GM18526 (cell line): ENCODE data around the gene ZBTB20.

ENCODE experiments used
- POLR2A ChIP-seq: IDR thresholded peaks from 3 replicates; pipeline ENCODE4 v1.6.1; 2011; ENCODE audit not compliant: insufficient read length; ENCODE audit errors: extremely low read depth

Gene ZBTB20

DNA sequence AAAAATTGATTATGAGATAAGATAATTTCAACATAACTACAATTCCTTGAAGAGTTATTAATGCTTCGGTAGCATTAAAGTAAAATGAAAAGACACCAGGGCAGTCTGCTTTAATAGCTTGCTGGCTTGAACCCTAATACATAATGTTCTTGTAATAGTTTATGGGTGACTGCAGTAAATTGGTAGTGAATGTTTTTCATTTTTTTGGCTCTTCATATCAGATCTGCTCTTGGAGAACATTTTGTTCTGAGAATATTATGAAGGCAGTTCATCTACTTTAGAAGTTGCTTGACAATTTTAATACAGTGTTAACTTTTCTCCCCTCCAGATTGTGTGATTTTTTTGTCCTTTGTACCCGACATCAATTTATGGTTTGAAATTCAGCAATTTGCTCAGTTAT, 128.4 kb downstream of the ZBTB20 start:
- TF ChIP-seq POLR2A = no peak

DNA sequence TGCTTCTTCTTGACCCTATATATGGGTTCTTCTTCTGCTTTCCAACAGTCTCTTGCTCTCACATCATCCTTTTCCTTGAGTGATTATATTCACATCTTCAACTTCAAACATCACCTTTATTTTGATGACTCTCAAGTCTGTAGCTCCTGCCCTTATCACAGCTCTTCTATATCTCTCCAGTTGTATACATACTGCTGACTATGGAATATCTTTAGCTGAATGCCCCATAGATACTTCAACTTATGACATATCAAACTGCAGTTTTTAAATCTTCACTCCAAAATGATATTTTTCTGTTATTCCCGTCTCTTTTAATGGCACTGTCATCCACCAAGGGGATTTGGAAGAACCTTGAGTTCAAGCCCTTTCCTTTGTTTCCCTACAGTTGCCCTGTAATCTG, 139.1 kb downstream of the ZBTB20 start:
- TF ChIP-seq POLR2A = no peak

DNA sequence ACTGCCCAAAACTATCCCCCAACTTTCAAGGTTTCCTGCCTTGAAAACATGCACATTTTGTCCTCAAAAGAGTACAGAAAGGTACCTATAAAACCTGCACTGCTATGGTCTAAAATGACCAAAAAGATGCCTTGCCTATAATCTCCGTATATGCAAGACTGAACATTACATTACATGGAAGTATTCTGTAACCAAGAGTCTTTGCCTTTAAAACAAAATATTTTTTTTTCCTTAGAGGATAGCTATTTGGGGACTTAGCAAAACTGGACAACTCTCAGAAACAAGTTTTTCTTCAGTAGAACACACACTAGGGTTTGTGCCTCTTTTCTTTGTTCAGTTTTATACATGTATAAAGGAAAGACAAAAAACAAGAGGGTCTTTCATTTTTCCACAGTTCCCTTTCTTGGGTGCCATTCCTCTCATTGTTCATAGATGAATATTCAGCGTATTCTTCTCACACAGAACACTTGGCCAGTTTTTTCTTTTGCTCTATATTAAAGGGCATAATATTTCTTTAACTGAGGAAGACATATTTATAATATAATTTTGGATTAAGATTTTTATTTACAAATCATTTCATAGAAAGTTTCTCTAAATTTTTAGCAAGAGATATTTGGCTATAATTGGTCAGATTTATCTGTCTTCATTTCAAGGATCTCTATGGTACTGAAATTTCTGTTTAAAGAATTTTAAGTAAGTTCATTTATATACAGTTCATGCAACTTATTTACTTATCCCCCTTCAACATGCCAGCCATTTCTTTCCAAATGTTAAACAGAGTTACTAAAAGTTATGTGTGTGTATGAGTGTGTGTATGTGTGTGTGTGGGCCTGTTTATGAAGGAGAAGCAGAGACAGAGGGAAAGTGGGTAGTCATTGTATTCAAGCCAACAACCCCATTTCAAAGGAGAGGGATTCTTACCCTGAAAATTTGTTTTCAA, 142.6 kb downstream of the ZBTB20 start:
- TF ChIP-seq POLR2A = no peak

DNA sequence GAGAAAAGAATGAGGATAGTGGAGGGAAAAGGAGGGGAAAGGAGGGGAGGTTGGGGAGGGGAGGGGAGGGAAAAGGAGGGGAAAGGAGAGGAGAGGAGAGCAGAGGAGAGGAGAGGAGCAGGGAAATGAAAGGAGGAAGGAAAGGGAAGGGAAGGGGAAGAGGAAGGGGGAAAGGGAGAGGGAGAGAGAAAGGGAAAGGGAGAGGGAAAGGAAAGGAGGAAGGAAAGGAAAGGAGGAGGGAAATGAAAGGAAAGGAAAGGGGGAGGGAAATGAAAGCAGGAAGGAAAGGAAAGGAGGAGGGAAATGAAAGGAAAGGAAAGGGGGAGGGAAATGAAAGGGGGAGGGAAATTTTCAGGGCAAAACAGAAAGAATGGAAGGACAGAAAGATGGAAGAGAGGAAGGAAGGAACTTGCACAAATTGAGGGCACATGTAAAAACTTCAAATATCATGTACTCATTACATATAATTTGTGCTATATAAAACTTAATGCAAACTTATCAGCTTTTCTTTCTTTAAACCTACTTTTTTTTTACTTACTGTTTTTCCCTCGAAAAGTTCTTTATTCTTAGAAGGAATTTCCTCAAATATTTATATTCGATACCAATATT, 148.0 kb downstream of the ZBTB20 start:
- no peak for TF ChIP-seq POLR2A

DNA sequence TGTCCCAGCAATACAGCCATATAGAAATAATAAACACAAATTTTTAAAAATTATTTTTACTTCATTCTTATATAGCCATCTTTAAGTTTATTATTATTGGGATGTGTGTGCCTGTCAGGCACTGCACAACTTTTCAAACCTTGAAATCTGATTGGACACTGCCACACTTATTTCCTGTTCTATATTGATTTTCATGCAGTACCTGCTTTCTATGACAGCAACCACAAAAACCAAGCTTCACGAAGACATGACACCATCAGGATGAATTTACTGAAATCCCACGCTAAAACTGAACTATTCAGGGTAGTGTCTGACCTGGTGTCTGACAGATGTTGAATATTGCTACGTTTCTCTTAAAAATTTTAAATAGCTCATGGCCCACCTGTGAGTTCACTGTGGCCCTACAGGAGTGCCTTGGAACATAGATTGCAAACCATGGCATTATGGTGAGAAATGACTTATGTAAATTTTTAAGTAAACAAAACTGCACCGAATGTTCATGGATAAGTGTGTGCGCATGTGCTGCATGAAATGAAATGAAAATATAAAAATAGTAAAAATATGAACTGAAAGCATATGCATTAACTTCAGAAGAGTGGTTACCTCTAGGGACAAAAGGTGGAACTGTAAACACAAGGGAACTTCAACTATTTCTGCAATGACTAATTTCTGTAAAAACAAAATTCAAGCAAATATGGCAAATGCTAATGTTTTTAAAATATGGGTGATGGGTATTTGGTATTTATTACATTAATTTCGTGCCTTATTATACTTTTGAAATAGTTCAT, 152.3 kb downstream of the ZBTB20 start:
- no peak for TF ChIP-seq POLR2A

DNA sequence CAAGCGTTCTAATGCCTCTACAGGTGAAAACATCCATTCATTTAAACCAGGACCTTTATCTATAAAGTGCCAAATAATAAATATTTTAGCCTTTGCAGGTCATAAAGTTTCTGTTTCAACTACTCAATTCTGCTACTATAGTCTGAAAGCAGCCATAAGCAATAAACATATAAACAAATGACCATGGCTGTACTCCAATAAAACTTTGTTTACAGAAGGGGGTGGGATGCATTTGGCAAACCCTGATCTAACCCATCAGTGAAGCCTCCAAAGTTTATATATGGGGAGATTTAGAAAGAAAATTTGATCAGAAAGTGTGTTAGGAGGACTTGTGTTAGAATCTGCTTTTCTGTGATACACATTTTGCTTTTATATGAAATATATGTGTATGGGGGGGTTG, 161.3 kb downstream of the ZBTB20 start:
- no peak for TF ChIP-seq POLR2A

DNA sequence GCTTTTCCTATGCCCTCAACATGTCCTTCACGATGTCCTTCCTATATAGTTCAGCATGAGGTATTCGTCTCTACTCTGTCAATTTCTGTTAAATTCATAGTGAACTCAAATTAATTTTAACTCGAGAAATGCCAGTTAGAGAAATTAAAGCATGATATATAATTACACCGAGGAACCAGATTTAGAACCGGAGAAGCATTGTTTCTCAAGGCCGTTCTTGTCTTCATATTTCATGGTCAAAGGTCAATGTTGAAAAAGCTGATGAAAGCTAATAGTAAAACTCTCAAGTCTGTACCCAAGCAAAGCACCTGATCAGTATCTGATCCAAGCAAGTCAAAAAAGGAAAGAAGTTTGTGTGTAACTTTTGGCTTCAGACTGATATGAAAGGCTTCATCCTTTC, 163.8 kb downstream of the ZBTB20 start:
- TF ChIP-seq POLR2A = no peak

DNA sequence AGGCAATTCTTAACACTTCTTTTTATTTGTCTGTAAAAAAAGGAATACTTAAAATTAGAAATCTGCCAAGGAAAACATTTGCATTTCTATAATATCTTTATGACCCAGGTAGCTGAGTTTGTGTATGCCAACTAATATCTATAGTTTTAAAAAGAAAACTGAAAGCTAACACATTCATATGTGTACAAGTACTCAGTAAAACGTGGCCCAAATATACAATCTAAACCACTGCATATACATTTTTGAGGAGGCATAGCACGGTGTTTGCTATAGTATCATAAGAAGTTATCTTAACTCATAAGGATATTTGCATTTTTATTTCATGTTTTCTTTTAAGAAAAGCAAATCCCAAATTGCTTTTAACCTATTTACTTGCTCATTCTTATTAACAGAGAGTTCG, 172.7 kb downstream of the ZBTB20 start:
- TF ChIP-seq POLR2A = no peak

DNA sequence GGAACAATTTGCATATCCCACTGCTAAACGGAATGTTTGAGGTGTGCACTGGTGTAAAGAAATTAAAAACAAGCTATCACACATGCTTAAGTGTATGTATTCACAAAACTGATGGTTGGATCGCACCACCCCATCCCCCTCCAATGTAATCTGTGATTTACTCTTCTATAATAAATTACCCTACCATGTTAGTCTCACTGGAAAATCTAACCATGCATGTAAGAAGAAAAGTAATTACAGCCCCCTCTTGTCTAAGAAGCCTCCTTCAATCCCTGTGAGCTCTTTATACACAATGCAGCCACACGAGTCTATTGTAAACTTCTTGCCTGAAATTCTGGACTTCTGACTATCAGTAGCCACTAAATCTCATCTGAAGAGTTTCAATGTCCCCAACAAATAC, 173.6 kb downstream of the ZBTB20 start:
- no peak for TF ChIP-seq POLR2A

DNA sequence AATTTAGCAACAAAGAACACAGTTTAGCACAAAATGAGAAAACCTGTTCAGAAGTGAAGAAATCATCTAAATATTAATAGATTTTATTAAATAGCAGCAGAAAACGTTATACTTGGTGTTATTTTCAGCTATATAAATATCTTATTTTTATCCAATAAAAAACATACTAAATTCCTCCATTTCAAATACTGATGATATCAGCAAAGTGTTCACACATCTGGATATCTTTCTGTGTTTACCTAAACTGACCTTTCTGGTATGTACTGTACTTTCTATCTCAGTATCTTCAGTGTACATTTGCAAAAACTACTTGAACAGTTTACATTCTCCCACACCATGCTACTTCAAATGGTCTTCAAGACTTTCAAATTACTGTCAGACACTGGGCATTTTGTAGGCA, 179.9 kb downstream of the ZBTB20 start:
- no peak for TF ChIP-seq POLR2A

DNA sequence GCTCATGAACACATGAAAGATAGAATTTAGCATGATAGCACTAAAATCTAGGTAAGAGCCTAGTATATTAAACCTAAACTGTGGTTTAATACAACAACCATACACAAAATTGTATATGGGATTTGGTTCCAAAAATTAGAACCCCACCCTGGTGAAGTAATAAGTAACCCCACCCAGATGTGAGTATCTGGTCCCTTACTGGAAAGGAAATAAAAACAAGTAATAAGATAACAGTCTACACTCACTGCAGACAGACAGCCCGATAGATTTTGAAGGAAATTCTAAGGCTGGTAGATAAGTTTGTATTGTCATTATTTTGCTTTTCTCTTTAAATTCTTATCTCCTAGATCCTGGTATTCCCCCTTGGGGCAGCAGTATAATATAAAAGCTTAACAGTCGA, 184.9 kb downstream of the ZBTB20 start:
- no peak for TF ChIP-seq POLR2A

DNA sequence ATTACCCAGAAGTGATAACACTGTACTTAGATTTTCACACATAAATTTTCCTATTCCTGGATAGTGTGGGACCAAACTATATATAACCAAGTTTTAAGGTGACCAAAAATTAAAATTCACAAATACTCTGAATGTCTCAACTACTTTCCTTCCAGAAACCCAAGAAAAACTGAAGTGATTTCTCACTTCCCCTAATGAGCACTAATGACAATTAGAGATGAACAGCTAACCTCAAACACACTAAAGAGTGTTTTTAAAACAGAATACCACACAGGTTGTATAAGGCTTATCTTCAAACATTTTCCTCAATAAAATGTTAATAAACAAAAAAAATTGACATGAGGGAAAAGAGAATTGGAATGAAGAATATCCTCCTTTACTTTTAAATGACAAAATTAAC, 188.2 kb downstream of the ZBTB20 start:
- TF ChIP-seq POLR2A = no peak

DNA sequence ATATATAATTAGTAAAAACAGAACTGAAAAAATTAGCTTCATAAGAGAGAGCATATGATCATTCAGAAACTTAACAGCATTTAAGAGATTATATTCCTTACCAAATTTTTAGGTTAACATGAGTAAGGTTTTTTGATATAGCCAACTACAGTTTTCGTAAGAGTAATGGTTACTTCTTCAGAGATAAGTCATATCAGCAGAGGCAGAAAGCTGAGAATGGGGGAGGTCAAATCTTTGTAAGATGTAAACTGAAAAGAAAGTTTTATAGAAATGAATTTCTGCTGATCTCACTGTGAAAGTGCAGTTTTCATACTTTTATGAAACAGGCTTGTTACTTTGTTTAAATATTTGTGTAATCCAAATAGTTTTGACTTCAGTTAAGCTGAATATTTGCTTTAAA, 193.3 kb downstream of the ZBTB20 start:
- no peak for TF ChIP-seq POLR2A

DNA sequence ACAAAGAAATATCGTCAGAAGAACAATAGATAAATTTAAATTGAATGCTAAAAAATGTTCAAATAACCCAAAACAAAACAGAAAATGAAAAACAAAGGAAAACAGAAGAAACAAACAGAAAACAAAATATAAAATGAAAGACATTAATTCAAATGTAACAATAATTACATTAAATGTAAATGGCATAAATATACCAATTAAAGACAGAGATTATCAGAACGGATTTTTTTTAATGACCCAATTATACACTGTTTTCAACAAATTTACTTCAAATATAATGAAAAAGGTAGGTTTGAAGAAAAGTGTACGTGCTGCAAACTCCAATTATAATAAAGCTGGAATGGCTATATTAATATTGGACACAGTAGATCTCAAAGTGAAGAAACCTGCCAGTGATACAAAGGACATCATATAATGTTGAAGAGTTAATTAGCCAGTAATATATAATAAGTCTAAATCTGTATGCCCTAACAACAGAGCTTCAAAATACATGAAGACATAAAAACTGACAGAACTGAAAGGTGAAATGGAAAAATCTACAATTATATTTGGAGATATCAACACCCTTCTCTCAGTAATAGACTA, 193.8 kb downstream of the ZBTB20 start:
- no peak for TF ChIP-seq POLR2A

DNA sequence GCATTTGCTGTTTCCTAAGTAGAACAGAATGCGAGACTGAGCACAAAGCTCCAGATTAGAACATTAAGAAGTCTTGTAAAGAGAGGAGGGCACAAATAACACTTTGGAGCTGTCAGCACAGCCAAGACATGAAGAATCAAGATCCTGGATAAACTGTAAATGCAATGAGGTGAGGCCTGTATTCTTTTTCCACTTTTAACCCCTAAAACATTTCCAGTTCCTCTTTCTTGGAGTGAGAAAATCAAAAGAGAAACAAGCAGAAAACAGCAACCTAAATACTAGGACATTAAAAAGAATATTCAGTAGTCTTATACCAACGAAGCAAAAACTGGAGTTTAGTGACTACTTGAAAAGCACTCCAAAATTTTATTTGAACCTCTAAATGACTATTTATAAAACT, 204.3 kb downstream of the ZBTB20 start:
- TF ChIP-seq POLR2A = no peak
